Hematopoietic multipotent progenitor cell treated with erythropoietin and hydrocortisone succinate and interleukin-3 and kit ligand, for 4 days (in vitro differentiated cells): ENCODE measurements around the gene GPR25.

Experiments
- DNase-seq: peaks from one replicate; pipeline ENCODE4 v3.0.0-alpha.2; 2015

Gene GPR25

GRCh38 chr1:200916681-200917080 is 43.9 kb downstream of the GPR25 start:
- DNase-seq = no peak

GRCh38 chr1:200917291-200917817 is 44.6 kb downstream of the GPR25 start:
- no peak for DNase-seq

GRCh38 chr1:200918006-200918405 is 45.2 kb downstream of the GPR25 start:
- no peak for DNase-seq

DNA sequence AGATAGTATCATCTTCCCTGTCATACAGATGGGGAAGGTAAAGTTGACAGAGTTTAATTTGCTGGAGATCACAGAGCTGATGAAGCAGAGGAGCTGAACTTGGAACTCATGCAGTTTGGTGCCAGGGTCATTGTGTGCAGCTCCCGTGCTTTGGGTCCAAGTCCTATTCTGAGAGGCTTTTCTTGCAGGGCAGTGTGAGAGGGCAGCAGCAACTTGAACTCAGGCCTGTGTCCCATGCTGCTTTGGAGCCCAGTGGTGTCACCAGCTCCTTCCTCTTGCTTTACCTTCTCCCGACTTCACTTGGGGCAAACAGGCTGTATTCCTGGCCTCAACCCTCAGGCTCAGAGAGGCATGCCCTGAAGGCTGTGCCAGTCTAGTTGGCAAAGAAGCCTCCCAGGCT is 46.6 kb downstream of the GPR25 start:
- no peak for DNase-seq

- DNase-seq = no peak
Observed at GRCh38 chr1:200921571-200922110, 48.9 kb downstream of the GPR25 start.

DNA sequence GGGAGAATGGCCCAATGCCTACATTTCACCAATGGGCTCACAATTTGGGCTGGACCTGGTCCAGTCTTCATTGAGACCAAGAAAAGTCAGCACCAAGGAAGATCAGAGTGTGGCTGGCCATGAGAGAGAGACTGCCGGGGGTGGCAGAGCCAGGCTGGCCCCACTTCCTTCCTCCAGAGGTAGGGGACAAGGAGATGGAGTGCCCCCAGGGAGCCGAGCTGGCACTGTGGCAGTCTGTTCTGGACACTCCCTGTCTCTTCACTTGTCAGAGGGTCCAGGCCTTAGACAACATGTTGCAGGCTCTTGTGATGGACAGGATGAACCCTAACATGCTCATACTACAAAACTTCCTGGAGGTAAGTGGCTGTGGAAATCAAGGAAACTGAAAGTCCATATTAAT is 49.6 kb downstream of the GPR25 start:
- no peak for DNase-seq

DNA sequence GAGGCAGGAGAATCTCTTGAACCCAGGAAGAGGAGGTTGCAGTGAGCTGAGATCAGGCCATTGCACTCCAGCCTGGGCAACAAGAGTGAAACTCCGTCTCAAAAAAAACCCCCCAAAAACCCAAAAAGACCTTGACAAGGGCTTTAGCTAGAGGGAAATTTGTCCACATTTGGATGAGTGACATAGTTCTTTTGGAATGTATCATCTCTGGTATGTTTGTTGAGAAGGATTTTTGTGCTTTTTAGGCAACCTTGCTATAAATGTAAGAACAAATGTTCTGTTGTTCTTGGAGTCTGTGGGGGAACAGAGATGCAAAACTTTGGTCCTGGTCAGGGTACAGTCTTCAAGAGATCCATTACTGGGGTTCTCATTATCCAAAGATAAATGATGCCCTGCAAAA is 50.8 kb downstream of the GPR25 start:
- no peak for DNase-seq
